ACC112 (cell line): ENCODE results near the gene TARS1.

ENCODE experiments used
- H2AFZ ChIP-seq: fragments of 200-600 bp; sonication (generic); one replicate; pipeline ENCODE4 v1.6.0; 2017; ENCODE audit warnings: antibody characterized with exemption, low read length; ENCODE audit not compliant: unreplicated experiment
- H3K27ac ChIP-seq: fragments of 200-600 bp; sonication (generic); 2 replicates; pipeline ENCODE4 v1.5.1; 2014; ENCODE audit warnings: low read depth, mild to moderate bottlenecking, antibody characterized with exemption, low read length, moderate library complexity
- H3K27me3 ChIP-seq: fragments of 200-600 bp; sonication (generic); 2 replicates; pipeline ENCODE4 v1.6.1; 2014; ENCODE audit warnings: mild to moderate bottlenecking, antibody characterized with exemption, low read length, moderate library complexity, mixed read lengths; ENCODE audit not compliant: insufficient read depth
- H3K36me3 ChIP-seq: fragments of 200-600 bp; sonication (generic); 2 replicates; pipeline ENCODE4 v1.6.1; 2016; ENCODE audit warnings: mild to moderate bottlenecking, antibody characterized with exemption, low read length, moderate library complexity, mixed read lengths; ENCODE audit not compliant: insufficient read depth
- H3K4me1 ChIP-seq: fragments of 200-600 bp; sonication (generic); one replicate; pipeline ENCODE4 v1.6.1; 2016; ENCODE audit warnings: low read length, mixed read lengths; ENCODE audit not compliant: insufficient read depth, unreplicated experiment, control insufficient read depth
- H3K4me3 ChIP-seq: fragments of 200-600 bp; sonication (generic); 2 replicates; pipeline ENCODE4 v1.5.1; 2014; ENCODE audit warnings: mild to moderate bottlenecking, low read depth, low read length
- H3K79me2 ChIP-seq: fragments of 200-600 bp; sonication (generic); one replicate; pipeline ENCODE4 v1.6.0; 2016; ENCODE audit warnings: low read length; ENCODE audit not compliant: control insufficient read depth, unreplicated experiment, insufficient read depth

TARS1 gene

DNA sequence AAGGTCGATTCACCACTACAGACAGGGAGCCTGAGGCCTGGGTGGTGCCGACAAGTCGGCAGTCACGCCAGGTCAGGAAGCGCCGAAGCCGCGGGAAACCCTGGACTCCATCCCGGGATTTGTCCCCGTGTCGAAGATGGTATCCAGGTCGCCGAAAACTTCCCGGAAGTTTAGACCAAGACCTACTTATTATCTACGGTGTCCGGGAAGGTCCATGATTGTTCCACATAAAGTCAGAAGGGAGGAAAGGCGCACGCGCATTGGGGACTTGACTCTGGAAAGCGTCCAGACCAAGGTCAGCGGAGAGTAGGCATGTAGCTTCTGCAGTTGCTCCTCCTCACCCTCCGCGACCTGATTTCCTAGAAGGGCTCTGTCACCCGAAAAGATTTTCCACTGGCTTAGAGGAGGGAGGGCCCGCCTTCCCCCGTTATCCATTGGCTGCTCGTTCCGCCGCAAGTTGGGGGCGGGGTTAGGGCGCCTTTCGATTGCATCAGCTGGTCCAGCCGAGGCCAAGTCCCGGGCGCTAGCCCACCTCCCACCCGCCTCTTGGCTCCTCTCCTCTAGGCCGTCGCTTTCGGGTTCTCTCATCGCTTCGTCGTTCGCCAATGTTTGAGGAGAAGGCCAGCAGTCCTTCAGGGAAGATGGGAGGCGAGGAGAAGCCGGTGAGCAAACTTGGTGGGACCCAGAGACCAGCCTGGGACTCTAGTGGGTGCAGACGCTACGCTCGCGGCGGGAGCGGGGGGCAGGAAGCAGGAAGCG is at the start of gene TARS1:
Gene TARS1, plus strand, starts transcription at position 484 of the 759 bp plus-strand sequence. Its CDS starts 122 bp downstream, at position 606.
- Histone ChIP-seq H3K79me2 (peaks cover 64% of the 10 kb centered on the region), H2AFZ (peak within 1 kb of the TSS; percentile 42), H3K27ac (peak within 1 kb of the TSS; percentile 85), H3K4me3 (peak within 1 kb of the TSS; percentile 82), H3K27me3 (no peaks in the 10 kb centered on the region), H3K4me1 (peaks cover 14% of the 10 kb centered on the region), H3K36me3 (peaks cover 6% of the 10 kb centered on the region)

- Histone ChIP-seq H3K4me3 (no peak overlapping the region), H3K79me2 (no peaks in the 10 kb centered on the region), H3K27ac (no peak overlapping the region), H2AFZ (no peak overlapping the region), H3K4me1 (peaks cover 12% of the 10 kb centered on the region), H3K36me3 (no peaks in the 10 kb centered on the region), H3K27me3 (no peaks in the 10 kb centered on the region)
Observed at GRCh38 chr5:33398501-33398900, 42.3 kb upstream of the TARS1 start.

GRCh38 chr5:33400675-33401074 is 40.1 kb upstream of the TARS1 start:
- no peak overlapping the region for H3K4me3 ChIP-seq
- no peaks in the 10 kb centered on the region for H3K36me3 ChIP-seq
- H3K79me2 ChIP-seq: no peaks in the 10 kb centered on the region
- no peak overlapping the region for H3K27ac ChIP-seq
- H3K4me1 ChIP-seq: peaks cover 12% of the 10 kb centered on the region
- no peaks in the 10 kb centered on the region for H3K27me3 ChIP-seq
- H2AFZ ChIP-seq: no peak overlapping the region

- Histone ChIP-seq H3K4me1 (peaks cover 12% of the 10 kb centered on the region), H3K27ac (peak overlapping the region; percentile 62), H3K79me2 (no peaks in the 10 kb centered on the region), H3K27me3 (no peaks in the 10 kb centered on the region), H3K4me3 (peak overlapping the region; percentile 44; the same call in 1 of the 2 replicates), H2AFZ (peak overlapping the region; percentile 10), H3K36me3 (no peaks in the 10 kb centered on the region)
Observed at GRCh38 chr5:33401482-33402390, 39.0 kb upstream of the TARS1 start.

DNA sequence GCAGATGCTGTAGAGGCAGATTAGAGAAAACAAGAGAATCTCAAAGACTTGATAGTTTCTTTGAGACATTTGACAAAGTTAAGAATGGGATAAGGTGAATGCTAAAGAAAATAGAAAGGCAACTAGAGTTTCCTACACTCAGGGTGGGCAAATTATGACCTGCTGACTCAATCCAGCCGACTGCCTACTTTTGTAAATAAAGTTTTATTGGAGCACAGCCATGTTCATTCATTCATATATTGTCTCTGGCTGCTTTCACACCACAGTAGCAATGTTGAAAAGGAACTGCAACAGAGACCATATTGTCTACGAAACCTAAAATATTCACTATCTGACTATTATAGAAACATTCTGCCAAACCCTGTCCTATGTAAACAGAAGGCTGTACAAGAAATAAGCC is 37.6 kb upstream of the TARS1 start:
- no peak overlapping the region for H3K27ac ChIP-seq
- H3K4me1 ChIP-seq: peaks cover 12% of the 10 kb centered on the region
- H3K79me2 ChIP-seq: no peaks in the 10 kb centered on the region
- no peak overlapping the region for H2AFZ ChIP-seq
- no peak overlapping the region for H3K4me3 ChIP-seq
- no peaks in the 10 kb centered on the region for H3K27me3 ChIP-seq
- no peaks in the 10 kb centered on the region for H3K36me3 ChIP-seq

DNA sequence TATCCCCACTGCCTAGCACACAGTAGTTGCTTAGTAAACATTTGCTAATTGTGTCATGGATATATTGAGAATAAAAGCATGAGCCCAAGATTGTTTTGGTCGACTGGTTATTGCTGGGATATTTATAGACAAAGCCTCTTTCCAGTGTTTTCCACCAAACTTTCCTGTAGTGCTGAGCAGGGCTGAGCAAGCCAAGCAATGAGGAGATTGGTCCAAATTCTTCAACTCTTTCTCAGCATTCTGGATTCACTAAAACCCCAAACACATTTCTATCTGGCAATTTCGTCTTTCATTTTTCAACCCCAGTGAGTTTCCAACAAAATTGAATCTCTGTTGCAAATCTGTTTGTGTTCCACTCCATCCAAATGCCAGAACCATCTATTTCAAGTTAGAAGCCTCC is 31.9 kb upstream of the TARS1 start:
- H3K79me2 ChIP-seq: no peaks in the 10 kb centered on the region

DNA sequence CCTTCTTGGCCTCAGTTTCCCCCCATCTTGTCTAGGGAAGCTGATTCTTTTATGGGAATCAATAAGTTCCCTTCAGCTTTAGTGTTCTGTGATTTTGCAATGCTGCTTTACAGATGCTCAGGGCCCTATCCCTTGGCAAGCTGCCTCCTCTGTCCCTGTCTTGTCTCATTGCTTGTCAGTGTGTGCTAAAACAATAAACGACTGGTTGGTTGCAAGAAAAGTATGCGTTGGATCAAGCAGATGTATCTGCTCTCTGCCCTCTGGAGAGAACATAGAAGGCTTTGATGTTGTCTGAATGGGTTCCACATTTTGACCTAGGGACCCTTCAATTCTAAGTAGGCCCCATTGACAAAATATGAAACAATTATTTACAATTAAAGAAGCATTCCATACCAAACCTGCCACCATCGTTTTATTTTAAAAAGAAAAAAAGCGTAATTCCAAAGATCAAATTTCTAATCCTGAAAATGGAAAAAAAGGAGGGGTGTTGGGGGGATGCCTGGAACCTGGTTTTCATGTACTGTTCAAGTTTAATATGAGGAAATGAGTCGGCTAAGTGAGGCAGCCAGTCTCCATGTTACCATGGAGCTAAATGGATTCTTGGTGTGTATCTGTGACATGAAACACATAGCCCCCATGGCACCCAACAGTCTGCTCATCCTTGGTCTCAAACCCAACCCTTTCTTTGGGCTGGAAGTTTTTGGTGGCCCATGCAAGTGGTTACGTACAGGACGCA is 31.2 kb upstream of the TARS1 start:
- no peaks in the 10 kb centered on the region for H3K79me2 ChIP-seq
- no peaks in the 10 kb centered on the region for H3K36me3 ChIP-seq
- peaks cover 9% of the 10 kb centered on the region for H3K4me1 ChIP-seq
- no peak overlapping the region for H3K27ac ChIP-seq
- H3K4me3 ChIP-seq: no peak overlapping the region
- H3K27me3 ChIP-seq: no peaks in the 10 kb centered on the region
- H2AFZ ChIP-seq: no peak overlapping the region

More for the DNA sequence above, 31.9 kb upstream of the TARS1 start:
- Histone ChIP-seq H3K27me3 (no peaks in the 10 kb centered on the region), H3K36me3 (no peaks in the 10 kb centered on the region), H3K4me3 (no peak overlapping the region), H2AFZ (no peak overlapping the region), H3K4me1 (peaks cover 9% of the 10 kb centered on the region), H3K27ac (no peak overlapping the region)

GRCh38 chr5:33410221-33410620 is 30.5 kb upstream of the TARS1 start:
- H3K79me2 ChIP-seq: no peaks in the 10 kb centered on the region
- no peak overlapping the region for H3K27ac ChIP-seq
- H3K4me3 ChIP-seq: no peak overlapping the region
- H3K36me3 ChIP-seq: no peaks in the 10 kb centered on the region
- no peak overlapping the region for H2AFZ ChIP-seq
- peaks cover 9% of the 10 kb centered on the region for H3K4me1 ChIP-seq
- H3K27me3 ChIP-seq: no peaks in the 10 kb centered on the region

GRCh38 chr5:33411498-33411897 is 29.3 kb upstream of the TARS1 start:
- no peak overlapping the region for H3K4me3 ChIP-seq
- H3K27me3 ChIP-seq: no peaks in the 10 kb centered on the region
- no peak overlapping the region for H3K27ac ChIP-seq
- no peaks in the 10 kb centered on the region for H3K36me3 ChIP-seq
- no peaks in the 10 kb centered on the region for H3K79me2 ChIP-seq
- H3K4me1 ChIP-seq: peaks cover 9% of the 10 kb centered on the region
- no peak overlapping the region for H2AFZ ChIP-seq

- Histone ChIP-seq H3K4me1 (no peaks in the 10 kb centered on the region), H3K79me2 (no peaks in the 10 kb centered on the region), H3K4me3 (no peak overlapping the region), H3K27ac (no peak overlapping the region), H3K27me3 (no peaks in the 10 kb centered on the region), H3K36me3 (no peaks in the 10 kb centered on the region), H2AFZ (no peak overlapping the region)
Observed at GRCh38 chr5:33415811-33416354, 24.9 kb upstream of the TARS1 start.
